VCaP (cell line): ENCODE measurements around the gene PGLYRP3.
"Not testable (repeated sequence)": the region's sequence is repeated elsewhere in the genome, so short reads cannot be mapped to it uniquely, and the experiment has no call there.

Experiments
- H3K27ac ChIP-seq: fragments of 450-650 bp; 2 replicates; pipeline ENCODE4 v1.5.1; 2017
- CTCF ChIP-seq: fragments of 450-650 bp; conservative IDR thresholded peaks from 2 replicates; pipeline ENCODE4 v1.5.1; 2017; ENCODE audit warnings: mild to moderate bottlenecking, moderate library complexity

PGLYRP3 gene

GRCh38 chr1:153322568-153322967 is 9.8 kb upstream of the PGLYRP3 start:
- TF ChIP-seq CTCF = no peak
- no peak overlapping the region for H3K27ac ChIP-seq

- H3K27ac ChIP-seq = not testable (repeated sequence)
Measured at GRCh38 chr1:153318145-153318544, 5.4 kb upstream of the PGLYRP3 start.

GRCh38 chr1:153316013-153316412 is 3.3 kb upstream of the PGLYRP3 start:
- not testable (repeated sequence) for H3K27ac ChIP-seq

GRCh38 chr1:153314388-153314787 is 1.6 kb upstream of the PGLYRP3 start:
- H3K27ac ChIP-seq = not testable (repeated sequence)

- H3K27ac ChIP-seq = no peak overlapping the region
- no peak for TF ChIP-seq CTCF
Measured at GRCh38 chr1:153313288-153313687, 536 bp upstream of the PGLYRP3 start.

GRCh38 chr1:153310526-153310925 is 2.2 kb downstream of the PGLYRP3 start:
- TF ChIP-seq CTCF = no peak
- no peak overlapping the region for H3K27ac ChIP-seq

- H3K27ac ChIP-seq = no peak overlapping the region
- TF ChIP-seq CTCF = no peak
Measured at GRCh38 chr1:153309441-153309840, 3.3 kb downstream of the PGLYRP3 start.

GRCh38 chr1:153308540-153308939 is 4.2 kb downstream of the PGLYRP3 start:
- TF ChIP-seq CTCF = no peak
- no peak overlapping the region for H3K27ac ChIP-seq

GRCh38 chr1:153307221-153307600 is 5.5 kb downstream of the PGLYRP3 start:
- no peak overlapping the region for H3K27ac ChIP-seq
- TF ChIP-seq CTCF = no peak
